Esophagus muscularis mucosa (tissue), 4 donors: ENCODE measurements around the gene BLOC1S6. TPM values are rescaled to one million over a fixed set of nuclear protein-coding genes. Genes with fewer than 3 reads are reported as not detected.

Source experiments
- DNase-seq: peaks from one replicate; pipeline ENCODE4 v3.0.0-alpha.2; 2017; ENCODE audit errors: extremely low spot score
- H3K27ac ChIP-seq, 4 donors: fragments of 200-600 bp; sonication (generic); replicated peaks in 1 of 4; 1 replicate in 3 of 4; 2 replicates in 1 of 4; pipeline ENCODE4 v1.5.1; 2016 to 2019; ENCODE audit warnings: mild to moderate bottlenecking in 1 of 4
- H3K27me3 ChIP-seq, 4 donors: fragments of 200-600 bp; sonication (generic); one replicate each; pipeline versions ENCODE4 v1.5.1 to v1.6.0; 2016 to 2019
- H3K36me3 ChIP-seq, 4 donors: fragments of 200-600 bp; sonication (generic); one replicate each; pipeline ENCODE4 v1.5.1; 2016 to 2019
- H3K4me1 ChIP-seq, 4 donors: fragments of 200-600 bp; sonication (generic); one replicate each; pipeline ENCODE4 v1.5.1; 2016 to 2019
- H3K4me3 ChIP-seq, 4 donors: fragments of 200-600 bp; sonication (generic); 1 replicate in 2 of 4; 2 replicates in 2 of 4; pipeline ENCODE4 v1.5.1; 2016 to 2019; ENCODE audit warnings: mild to moderate bottlenecking in 4 of 4, moderate library complexity in 1 of 4
- H3K9me3 ChIP-seq, 4 donors: fragments of 200-600 bp; sonication (generic); 1 replicate in 3 of 4; 2 replicates in 1 of 4; pipeline ENCODE4 v1.5.1; 2016 to 2019
- CTCF ChIP-seq, 3 experiments: fragments of 200-600 bp in 2 of 3; fragments of 450-650 bp in 1 of 3; sonication (generic) in 2 of 3; IDR thresholded peaks; one replicate each; pipeline ENCODE4 v1.5.1; 2017 to 2019; ENCODE audit warnings: antibody characterized with exemption in 3 of 3, mild to moderate bottlenecking in 2 of 3, moderate library complexity in 1 of 3
- EP300 ChIP-seq: sonication (generic); formaldehyde crosslinking; IDR thresholded peaks from one replicate; pipeline ENCODE4 v1.6.1; 2017; ENCODE audit warnings: antibody characterized with exemption
- POLR2A ChIP-seq: fragments of 450-650 bp; IDR thresholded peaks from one replicate; pipeline ENCODE4 v1.6.1; 2017; ENCODE audit warnings: antibody characterized with exemption, moderate library complexity, mild to moderate bottlenecking, low read depth
- POLR2AphosphoS5 ChIP-seq, 2 donors: sonication (generic); formaldehyde crosslinking; IDR thresholded peaks; one replicate each; pipeline ENCODE4 v1.6.1; 2017; ENCODE audit warnings: antibody characterized with exemption in 2 of 2
- WGBS: methylation state at CpG from one replicate; pipeline ENCODE4 v1.1.5; 2018; 5-methylcytosine and 5-hydroxymethylcytosine counted together
- intact Hi-C: fragments of 100-400 bp; cut with DNase I; formaldehyde crosslinking; loops from one replicate; pipeline ENCODE4 v1.15.1; 2023
- total RNA-seq, 4 donors: library from RNA; depleted of rRNA; stranded (reverse); fragments of >200 nt; gene quantifications; one replicate each; pipeline versions ENCODE4 v1.1.0 to v1.2.1, GENCODE V29; 2016

Gene BLOC1S6
- total RNA-seq, 4 donors from 2014 or later: 37.5 to 58.1 (median 49.2) TPM

DNA sequence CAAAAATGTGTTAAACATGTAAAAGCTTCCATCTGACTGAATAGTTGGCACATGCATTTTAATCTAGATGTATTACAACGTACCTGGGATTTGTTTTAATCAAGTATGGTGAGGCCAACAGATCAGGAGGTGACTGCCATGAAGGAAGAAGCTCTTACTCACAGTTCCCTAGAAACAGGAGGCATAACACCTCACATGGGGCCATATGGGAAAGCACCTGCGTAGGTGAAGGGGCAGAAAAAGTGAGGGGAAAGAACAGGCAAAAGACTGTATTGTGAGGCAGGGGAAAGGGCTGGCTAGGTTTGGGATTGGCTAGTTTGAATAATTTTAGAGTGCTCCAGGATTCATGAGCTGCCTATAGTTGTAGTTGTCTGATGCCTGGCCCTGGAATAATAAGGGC, 57.3 kb downstream of the BLOC1S6 start:
- no peaks in the 10 kb centered on the region for H3K36me3 ChIP-seq
- DNase-seq: no peak
- 40% methylated on average over 2 of the region's 2 CpGs for WGBS
- intact Hi-C loops: no loop called here
- H3K27me3 ChIP-seq: no peaks in the 10 kb centered on the region
- H3K4me3 ChIP-seq: no peak overlapping the region
- H3K4me1 ChIP-seq: peaks cover 56 to 87% (median 83%) of the 10 kb centered on the region in 4 donors
- no peak for TF ChIP-seq CTCF (IDR thresholded peaks at IDR 0.05)
- no peak for TF ChIP-seq POLR2AphosphoS5 (IDR thresholded peaks at IDR 0.05)
- no peak for TF ChIP-seq EP300
- no peak for TF ChIP-seq POLR2A
- peak overlapping the region in 2 of 4 donors; percentile 32 to 48 for H3K27ac ChIP-seq
- no peaks in the 10 kb centered on the region for H3K9me3 ChIP-seq

- peaks cover 56 to 86% (median 77%) of the 10 kb centered on the region in 4 donors for H3K4me1 ChIP-seq
- TF ChIP-seq CTCF (IDR thresholded peaks at IDR 0.05) (no peak), EP300 (no peak), POLR2A (no peak), POLR2AphosphoS5 (IDR thresholded peaks at IDR 0.05) (peak in 1 of 2 donors; percentile 22)
- no peak overlapping the region for H3K4me3 ChIP-seq
- no peaks in the 10 kb centered on the region for H3K9me3 ChIP-seq
- no peaks in the 10 kb centered on the region for H3K36me3 ChIP-seq
- H3K27ac ChIP-seq: peak overlapping the region in 3 of 4 donors; percentile 8 to 48 (median 27)
- DNase-seq: no peak
- no peaks in the 10 kb centered on the region for H3K27me3 ChIP-seq
- WGBS: 73% methylated on average over 9 of the region's 9 CpGs
- intact Hi-C loops: no loop called here
Measured at GRCh38 chr15:45645026-45645980, 58.1 kb downstream of the BLOC1S6 start.

GRCh38 chr15:45646220-45646619, 59.0 kb downstream of the BLOC1S6 start:
- intact Hi-C loops: no loop called here

GRCh38 chr15:45647828-45648227, 60.6 kb downstream of the BLOC1S6 start:
- peaks cover 33 to 61% (median 51%) of the 10 kb centered on the region in 4 donors for H3K4me1 ChIP-seq
- no peaks in the 10 kb centered on the region for H3K9me3 ChIP-seq
- no peak overlapping the region for H3K4me3 ChIP-seq
- intact Hi-C loops: no loop called here
- 95% methylated on average over 6 of the region's 6 CpGs for WGBS
- H3K27ac ChIP-seq: no peak overlapping the region
- H3K27me3 ChIP-seq: no peaks in the 10 kb centered on the region
- peaks cover 0 to 7% (median 0%) of the 10 kb centered on the region in 4 donors for H3K36me3 ChIP-seq
- no peak for DNase-seq
- TF ChIP-seq CTCF (IDR thresholded peaks at IDR 0.05) (no peak), EP300 (no peak), POLR2A (no peak), POLR2AphosphoS5 (IDR thresholded peaks at IDR 0.05) (no peak)

More at GRCh38 chr15:45646220-45646619, 59.0 kb downstream of the BLOC1S6 start:
- H3K27ac ChIP-seq: peak overlapping the region in 2 of 4 donors; percentile 27 to 48
- 58% methylated on average over 3 of the region's 3 CpGs for WGBS
- peaks cover 48 to 77% (median 67%) of the 10 kb centered on the region in 4 donors for H3K4me1 ChIP-seq
- no peaks in the 10 kb centered on the region for H3K27me3 ChIP-seq
- H3K36me3 ChIP-seq: peaks cover 0 to 5% (median 0%) of the 10 kb centered on the region in 4 donors
- no peak overlapping the region for H3K4me3 ChIP-seq
- no peaks in the 10 kb centered on the region for H3K9me3 ChIP-seq
- DNase-seq: no peak
- no peak for TF ChIP-seq CTCF (IDR thresholded peaks at IDR 0.05)
- no peak for TF ChIP-seq POLR2AphosphoS5 (IDR thresholded peaks at IDR 0.05)
- no peak for TF ChIP-seq POLR2A
- no peak for TF ChIP-seq EP300
